ENCODE measurements around the gene ULBP1. TPM values are rescaled to one million over a fixed set of nuclear protein-coding genes. Genes with fewer than 3 reads are reported as not detected.
"Not testable (repeated sequence)": the region's sequence is repeated elsewhere in the genome, so short reads cannot be mapped to it uniquely, and the experiment has no call there.

ULBP1 gene
- total and polyA plus RNA-seq, 8 donors, result 1.1 to 6.0 (median 3.8) TPM

DNA sequence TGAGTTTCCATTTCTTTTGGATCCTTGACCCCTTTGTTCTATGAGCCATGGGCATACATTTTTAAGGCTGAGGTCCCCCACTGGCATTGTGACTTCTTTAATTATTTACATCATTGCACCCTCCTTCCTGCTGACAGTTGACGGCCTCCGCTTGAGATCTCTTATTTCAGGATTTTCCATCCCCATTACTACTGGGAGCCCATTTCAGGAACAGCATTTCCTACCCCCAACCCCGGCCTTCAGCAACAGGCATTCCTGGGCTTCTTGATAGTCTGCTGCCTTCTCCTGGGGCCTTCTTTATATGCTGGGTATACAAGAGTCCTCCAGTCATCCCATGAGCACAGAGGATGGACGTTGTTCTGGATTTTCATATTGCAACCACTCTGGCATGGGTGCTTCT, 3.8 kb downstream of the ULBP1 start:
- no peaks in the 10 kb centered on the region for H3K36me3 ChIP-seq
- intact Hi-C loops (cut with DNase I), result no loop called here
- no peak for DNase-seq

DNA sequence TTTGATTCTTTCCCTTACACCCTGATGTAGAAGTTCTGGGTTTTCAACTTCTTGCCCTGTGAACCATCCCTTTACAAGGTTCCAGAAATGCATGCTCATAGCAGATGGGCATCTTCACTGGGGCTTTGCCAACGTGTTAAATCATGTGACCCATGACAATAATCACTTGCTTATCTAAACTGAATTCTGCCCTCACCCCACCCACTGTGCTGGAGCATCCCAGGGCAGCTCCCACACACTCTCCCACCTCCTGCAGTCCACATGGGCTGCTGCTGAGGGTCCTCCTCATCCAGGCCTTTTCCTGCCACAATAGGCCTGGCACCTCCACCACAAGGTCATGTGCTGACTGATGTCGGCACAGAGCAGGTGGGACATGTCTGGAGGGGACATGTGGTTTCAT, 4.3 kb downstream of the ULBP1 start:
- H3K4me3 ChIP-seq; intact Hi-C loops (cut with DNase I); H3K27ac ChIP-seq; ATAC-seq; H3K9me3 ChIP-seq; DNase-seq; H3K36me3 ChIP-seq: not testable (repeated sequence)
- peaks cover 22 to 82% of the 10 kb centered on the region in 2 donors for H3K27me3 ChIP-seq
- peaks cover 3 to 14% of the 10 kb centered on the region in 2 donors for H3K4me1 ChIP-seq

More for the DNA sequence above, 3.8 kb downstream of the ULBP1 start:
- TF ChIP-seq, protein P1, sequence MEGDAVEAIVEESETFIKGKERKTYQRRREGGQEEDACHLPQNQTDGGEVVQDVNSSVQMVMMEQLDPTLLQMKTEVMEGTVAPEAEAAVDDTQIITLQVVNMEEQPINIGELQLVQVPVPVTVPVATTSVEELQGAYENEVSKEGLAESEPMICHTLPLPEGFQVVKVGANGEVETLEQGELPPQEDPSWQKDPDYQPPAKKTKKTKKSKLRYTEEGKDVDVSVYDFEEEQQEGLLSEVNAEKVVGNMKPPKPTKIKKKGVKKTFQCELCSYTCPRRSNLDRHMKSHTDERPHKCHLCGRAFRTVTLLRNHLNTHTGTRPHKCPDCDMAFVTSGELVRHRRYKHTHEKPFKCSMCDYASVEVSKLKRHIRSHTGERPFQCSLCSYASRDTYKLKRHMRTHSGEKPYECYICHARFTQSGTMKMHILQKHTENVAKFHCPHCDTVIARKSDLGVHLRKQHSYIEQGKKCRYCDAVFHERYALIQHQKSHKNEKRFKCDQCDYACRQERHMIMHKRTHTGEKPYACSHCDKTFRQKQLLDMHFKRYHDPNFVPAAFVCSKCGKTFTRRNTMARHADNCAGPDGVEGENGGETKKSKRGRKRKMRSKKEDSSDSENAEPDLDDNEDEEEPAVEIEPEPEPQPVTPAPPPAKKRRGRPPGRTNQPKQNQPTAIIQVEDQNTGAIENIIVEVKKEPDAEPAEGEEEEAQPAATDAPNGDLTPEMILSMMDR (IDR thresholded peaks at IDR 0.05), result no peak
- Histone ChIP-seq H3K9me3 (no peaks in the 10 kb centered on the region), H3K4me1 (peaks cover 3 to 16% of the 10 kb centered on the region in 2 donors), H3K27me3 (peaks cover 25 to 84% of the 10 kb centered on the region in 2 donors), H3K27ac (no peak overlapping the region), H3K4me3 (no peak overlapping the region)
- ATAC-seq, result no peak

DNA sequence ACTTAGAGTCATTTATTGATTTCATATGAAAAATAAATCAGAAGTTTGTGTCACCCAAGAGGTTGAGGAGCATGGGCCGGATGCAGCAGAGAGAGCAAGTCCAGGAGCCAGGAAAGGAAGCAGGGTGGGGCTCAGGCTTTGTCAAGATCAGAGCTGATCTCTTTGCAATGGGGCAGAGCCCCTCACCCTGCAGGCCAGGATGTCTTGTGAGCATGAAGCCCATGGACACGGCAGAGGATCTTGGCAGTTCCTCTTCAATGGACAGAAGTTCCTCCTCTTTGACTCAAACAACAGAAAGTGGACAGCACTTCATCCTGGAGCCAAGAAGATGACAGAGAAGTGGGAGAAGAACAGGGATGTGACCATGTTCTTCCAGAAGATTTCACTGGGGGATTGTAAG, 5.2 kb downstream of the ULBP1 start:
- DNase-seq; H3K9me3 ChIP-seq; H3K4me3 ChIP-seq; intact Hi-C loops (cut with DNase I); H3K27ac ChIP-seq; H3K36me3 ChIP-seq; H3K4me1 ChIP-seq; ATAC-seq: not testable (repeated sequence)
- H3K27me3 ChIP-seq, result peaks cover 19 to 82% of the 10 kb centered on the region in 2 donors

DNA sequence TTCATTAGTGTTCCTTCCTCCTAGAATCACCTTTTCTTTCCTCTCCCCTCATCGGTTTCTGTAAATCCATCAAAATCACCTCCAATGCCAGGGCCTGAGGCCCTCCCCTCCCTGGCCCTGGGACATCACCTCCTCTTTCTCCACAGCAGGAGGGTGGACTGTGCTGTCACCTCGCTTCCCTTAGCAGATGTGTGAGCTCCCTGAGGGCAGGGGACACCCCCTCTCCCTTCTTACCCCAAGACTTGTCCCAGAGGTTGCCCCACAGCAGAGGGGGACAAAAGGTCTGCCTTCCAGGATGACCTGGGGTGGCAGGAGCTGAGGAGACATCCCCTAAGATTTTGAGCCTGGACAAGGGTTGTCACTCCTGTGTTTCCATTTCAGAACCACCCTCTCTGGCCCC, 5.9 kb downstream of the ULBP1 start:
- Histone ChIP-seq H3K27ac (no peak overlapping the region), H3K27me3 (peaks cover 12 to 82% of the 10 kb centered on the region in 2 donors), H3K4me1 (no peaks in the 10 kb centered on the region), H3K9me3 (no peaks in the 10 kb centered on the region), H3K4me3 (no peak overlapping the region), H3K36me3 (no peaks in the 10 kb centered on the region)
- intact Hi-C loops (cut with DNase I), result no loop called here
- DNase-seq (no peak), ATAC-seq (no peak)
- TF ChIP-seq, protein P1 (IDR thresholded peaks at IDR 0.05), result no peak

- DNase-seq; intact Hi-C loops (cut with DNase I); H3K4me3 ChIP-seq; H3K9me3 ChIP-seq; ATAC-seq; H3K4me1 ChIP-seq; H3K36me3 ChIP-seq; H3K27ac ChIP-seq: not testable (repeated sequence)
- peaks cover 0 to 81% of the 10 kb centered on the region in 2 donors for H3K27me3 ChIP-seq
Measured at GRCh38 chr6:149974394-149974793, 10.7 kb downstream of the ULBP1 start.

GRCh38 chr6:149974825-149975224, 11.1 kb downstream of the ULBP1 start:
- Histone ChIP-seq H3K27ac (no peak overlapping the region), H3K36me3 (no peaks in the 10 kb centered on the region), H3K27me3 (peaks cover 0 to 81% of the 10 kb centered on the region in 2 donors), H3K4me1 (no peaks in the 10 kb centered on the region), H3K4me3 (no peak overlapping the region), H3K9me3 (no peaks in the 10 kb centered on the region)
- ATAC-seq (no peak), DNase-seq (no peak)
- intact Hi-C loops (cut with DNase I), result no loop called here
- TF ChIP-seq, protein P1 (IDR thresholded peaks at IDR 0.05), result no peak

DNA sequence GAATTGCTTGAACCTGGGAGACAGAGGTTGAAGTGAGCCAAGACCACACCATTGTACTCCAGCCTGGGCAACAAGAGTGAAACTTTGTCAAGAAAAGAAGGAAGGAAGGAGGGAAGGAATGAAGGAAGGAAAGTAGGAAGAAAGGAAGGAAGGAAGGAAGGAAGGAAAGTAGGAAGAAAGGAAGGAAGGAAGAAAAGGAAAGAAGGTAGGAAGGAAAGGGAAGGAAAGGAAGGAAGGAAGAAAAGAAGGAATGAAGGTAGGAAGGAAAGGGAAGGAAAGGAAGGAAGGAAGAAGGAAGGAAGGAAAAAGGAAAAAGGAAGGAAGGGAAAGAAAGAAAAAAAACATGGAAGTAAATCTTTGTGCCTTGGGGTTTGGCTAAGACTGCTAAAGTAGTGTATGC, 11.7 kb downstream of the ULBP1 start:
- DNase-seq (no peak), ATAC-seq (no peak)
- Histone ChIP-seq H3K9me3 (no peaks in the 10 kb centered on the region), H3K27ac (no peak overlapping the region), H3K4me1 (no peaks in the 10 kb centered on the region), H3K4me3 (no peak overlapping the region), H3K27me3 (peaks cover 0 to 82% of the 10 kb centered on the region in 2 donors), H3K36me3 (no peaks in the 10 kb centered on the region)
- intact Hi-C loops (cut with DNase I), result no loop called here
- TF ChIP-seq, protein P1 (IDR thresholded peaks at IDR 0.05), result no peak
